Measurements from ENCODE around the gene PCSK6. TPM values are rescaled to one million over a fixed set of nuclear protein-coding genes. Genes with fewer than 3 reads are reported as not detected.

PCSK6 gene
- total and polyA plus RNA-seq, 7 donors = 8.3 to 32.7 (median 13.3) TPM

GRCh38 chr15:101267320-101268104 is 222.0 kb downstream of the PCSK6 start:
- Histone ChIP-seq H3K4me3 (no peak overlapping the region), H3K36me3 (ENCODE audit: insufficient read depth in 1 of 2, low read depth in 1 of 2) (peaks cover 13 to 39% of the 10 kb centered on the region in 2 donors), H3K27me3 (ENCODE audit: insufficient read depth in 3 of 3, low read length in 2 of 3) (no peaks in the 10 kb centered on the region), H3K27ac (peak overlapping the region; percentile 41), H3K4me1 (peaks cover 2% of the 10 kb centered on the region), H3K9me3 (no peaks in the 10 kb centered on the region)
- DNase-seq (peak; percentile 67 to 74), ATAC-seq (peak; percentile 52 to 69 (median 66))
- WGBS, 3 donors = 29 to 38% (median 37%) methylated on average over 18 of the region's 18 CpGs
- intact Hi-C loops (cut with DNase I) = loop anchor here in 1 of 2 donors (10.0 kb wide), 2 partner anchors 353 to 653 kb away; partner anchors contain the start of gene LRRK1
- TF ChIP-seq, protein P1, sequence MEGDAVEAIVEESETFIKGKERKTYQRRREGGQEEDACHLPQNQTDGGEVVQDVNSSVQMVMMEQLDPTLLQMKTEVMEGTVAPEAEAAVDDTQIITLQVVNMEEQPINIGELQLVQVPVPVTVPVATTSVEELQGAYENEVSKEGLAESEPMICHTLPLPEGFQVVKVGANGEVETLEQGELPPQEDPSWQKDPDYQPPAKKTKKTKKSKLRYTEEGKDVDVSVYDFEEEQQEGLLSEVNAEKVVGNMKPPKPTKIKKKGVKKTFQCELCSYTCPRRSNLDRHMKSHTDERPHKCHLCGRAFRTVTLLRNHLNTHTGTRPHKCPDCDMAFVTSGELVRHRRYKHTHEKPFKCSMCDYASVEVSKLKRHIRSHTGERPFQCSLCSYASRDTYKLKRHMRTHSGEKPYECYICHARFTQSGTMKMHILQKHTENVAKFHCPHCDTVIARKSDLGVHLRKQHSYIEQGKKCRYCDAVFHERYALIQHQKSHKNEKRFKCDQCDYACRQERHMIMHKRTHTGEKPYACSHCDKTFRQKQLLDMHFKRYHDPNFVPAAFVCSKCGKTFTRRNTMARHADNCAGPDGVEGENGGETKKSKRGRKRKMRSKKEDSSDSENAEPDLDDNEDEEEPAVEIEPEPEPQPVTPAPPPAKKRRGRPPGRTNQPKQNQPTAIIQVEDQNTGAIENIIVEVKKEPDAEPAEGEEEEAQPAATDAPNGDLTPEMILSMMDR (IDR thresholded peaks at IDR 0.05) = no peak

DNA sequence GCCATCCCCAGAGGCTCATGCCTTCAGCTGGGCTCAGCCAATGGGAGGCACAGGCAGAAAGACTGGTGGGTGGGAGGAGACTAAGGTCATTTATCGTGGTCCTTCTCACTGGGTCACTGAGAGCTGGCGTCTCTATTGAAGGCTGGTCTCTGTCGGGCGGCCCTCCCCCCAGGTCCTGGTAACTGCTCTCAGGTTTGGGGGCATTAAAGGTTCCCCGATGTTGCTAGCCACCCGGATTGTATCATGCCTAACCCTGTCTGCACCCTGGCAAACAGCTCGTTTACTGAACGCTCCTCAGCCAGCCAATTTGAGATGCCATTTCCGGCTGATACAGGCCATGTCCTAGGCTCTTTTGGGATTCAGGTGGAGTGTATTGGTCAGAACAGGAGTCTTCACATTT is 222.7 kb downstream of the PCSK6 start:
- peak; percentile 15 to 33 (median 26) for ATAC-seq

GRCh38 chr15:101266034-101266433 is 223.5 kb downstream of the PCSK6 start:
- Histone ChIP-seq H3K4me1 (no peaks in the 10 kb centered on the region), H3K27ac (no peak overlapping the region), H3K36me3 (ENCODE audit: insufficient read depth in 1 of 2, low read depth in 1 of 2) (peaks cover 1 to 24% of the 10 kb centered on the region in 2 donors), H3K27me3 (ENCODE audit: insufficient read depth in 3 of 3, low read length in 2 of 3) (no peaks in the 10 kb centered on the region), H3K4me3 (no peak overlapping the region), H3K9me3 (no peaks in the 10 kb centered on the region)
- ATAC-seq (peak in 3 of 4 donors; percentile 7 to 17 (median 15)), DNase-seq (peak in 1 of 2 donors; percentile 49)
- intact Hi-C loops (cut with DNase I) = loop anchor here in 1 of 2 donors (10.0 kb wide), 2 partner anchors 351 to 651 kb away; partner anchors contain the start of gene LRRK1
- TF ChIP-seq, protein P1 (IDR thresholded peaks at IDR 0.05) = no peak
- 29 to 35% (median 30%) methylated on average over 3 of the region's 3 CpGs for whole genome bisulfite sequencing, 3 donors

More for the DNA sequence above, 222.7 kb downstream of the PCSK6 start:
- TF ChIP-seq, protein P1 (IDR thresholded peaks at IDR 0.05) = no peak
- peak overlapping the region; percentile 41 for H3K27ac ChIP-seq
- intact Hi-C loops (cut with DNase I) = loop anchor here in 1 of 2 donors (10.0 kb wide), 2 partner anchors 352 to 652 kb away; partner anchors contain the start of gene LRRK1
- H3K9me3 ChIP-seq = no peaks in the 10 kb centered on the region
- no peak overlapping the region for H3K4me3 ChIP-seq
- H3K4me1 ChIP-seq = no peaks in the 10 kb centered on the region
- peaks cover 9 to 32% of the 10 kb centered on the region in 2 donors for H3K36me3 ChIP-seq (ENCODE audit: insufficient read depth in 1 of 2, low read depth in 1 of 2)
- H3K27me3 ChIP-seq (ENCODE audit: insufficient read depth in 3 of 3, low read length in 2 of 3) = no peaks in the 10 kb centered on the region
- no peak for DNase-seq
- 21 to 41% (median 22%) methylated on average over 9 of the region's 9 CpGs for WGBS, 3 donors

GRCh38 chr15:101264911-101265641 is 224.4 kb downstream of the PCSK6 start:
- intact Hi-C loops (cut with DNase I) = loop anchor here in 1 of 2 donors (2.0 to 10.0 kb wide), 3 partner anchors 178 to 650 kb away; partner anchors contain the start of gene LRRK1
- Histone ChIP-seq H3K4me3 (no peak overlapping the region), H3K9me3 (no peaks in the 10 kb centered on the region), H3K27me3 (ENCODE audit: insufficient read depth in 3 of 3, low read length in 2 of 3) (no peaks in the 10 kb centered on the region), H3K27ac (no peak overlapping the region), H3K4me1 (no peaks in the 10 kb centered on the region), H3K36me3 (ENCODE audit: insufficient read depth in 1 of 2, low read depth in 1 of 2) (peaks cover 0 to 15% of the 10 kb centered on the region in 2 donors)
- 79 to 84% (median 80%) methylated on average over 17 of the region's 17 CpGs for WGBS, 3 donors
- no peak for DNase-seq
- no peak for ATAC-seq
- TF ChIP-seq, protein P1 (IDR thresholded peaks at IDR 0.05) = no peak
